Measurements from ENCODE around the gene ICA1. TPM values are rescaled to one million over a fixed set of nuclear protein-coding genes. Genes with fewer than 3 reads are reported as not detected.
"Not testable (repeated sequence)": the region's sequence is repeated elsewhere in the genome, so short reads cannot be mapped to it uniquely, and the experiment has no call there.

ICA1 gene
- total RNA-seq, 2 experiments from 2014 or later = 0.62 to 0.96 TPM

DNA sequence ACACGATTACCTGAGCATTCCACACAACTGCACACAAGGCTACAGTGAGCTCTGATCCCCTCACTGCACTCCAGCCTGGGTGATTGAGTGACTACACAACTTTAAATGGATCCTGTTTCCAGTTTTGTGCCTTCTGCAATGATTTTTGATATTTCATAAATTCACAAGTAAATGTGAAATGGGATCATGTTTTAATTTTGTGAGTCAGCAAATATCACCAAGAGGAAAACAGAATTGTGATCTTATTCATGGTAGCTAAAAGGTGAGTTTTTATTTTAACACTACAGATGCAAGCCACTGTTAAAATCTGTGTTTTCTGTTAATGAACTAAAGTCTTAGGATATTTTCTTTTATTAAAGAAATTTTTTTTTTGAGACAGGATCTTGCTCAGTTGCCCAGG lies 11.4 kb downstream of the ICA1 start:
- H3K9me3 Mint-ChIP-seq = no peaks in the 10 kb centered on the region
- H3K27ac Mint-ChIP-seq = no peak overlapping the region
- no peaks in the 10 kb centered on the region for H3K36me3 Mint-ChIP-seq
- no peaks in the 10 kb centered on the region for H3K4me1 Mint-ChIP-seq
- peaks cover 12% of the 10 kb centered on the region for H3K27me3 Mint-ChIP-seq
- no peak overlapping the region for H3K4me3 Mint-ChIP-seq
- DNase-seq = no peak

DNA sequence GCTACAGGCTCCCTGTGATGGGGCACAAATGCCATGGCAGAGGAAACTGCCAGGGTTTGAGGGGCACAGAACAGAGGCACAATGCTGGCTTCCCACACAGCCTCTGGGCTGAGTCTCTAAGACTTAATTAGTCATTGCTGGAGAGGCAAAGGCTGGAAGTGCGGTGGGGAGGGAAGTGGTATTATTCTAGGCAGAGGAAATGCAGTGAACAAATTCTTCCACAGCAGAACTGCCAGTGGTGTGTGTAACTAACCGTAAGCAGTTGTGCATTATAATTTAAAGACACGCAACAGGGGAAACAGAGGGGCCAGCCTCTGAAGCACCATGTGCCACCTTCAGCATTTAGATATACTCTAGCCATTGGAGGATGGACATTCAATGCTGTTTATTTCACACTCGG lies 12.8 kb downstream of the ICA1 start:
- H3K4me3 Mint-ChIP-seq = no peak overlapping the region
- H3K9me3 Mint-ChIP-seq = no peaks in the 10 kb centered on the region
- H3K27ac Mint-ChIP-seq = no peak overlapping the region
- H3K4me1 Mint-ChIP-seq = no peaks in the 10 kb centered on the region
- DNase-seq = no peak
- peaks cover 8% of the 10 kb centered on the region for H3K27me3 Mint-ChIP-seq
- H3K36me3 Mint-ChIP-seq = peaks cover 3% of the 10 kb centered on the region

DNA sequence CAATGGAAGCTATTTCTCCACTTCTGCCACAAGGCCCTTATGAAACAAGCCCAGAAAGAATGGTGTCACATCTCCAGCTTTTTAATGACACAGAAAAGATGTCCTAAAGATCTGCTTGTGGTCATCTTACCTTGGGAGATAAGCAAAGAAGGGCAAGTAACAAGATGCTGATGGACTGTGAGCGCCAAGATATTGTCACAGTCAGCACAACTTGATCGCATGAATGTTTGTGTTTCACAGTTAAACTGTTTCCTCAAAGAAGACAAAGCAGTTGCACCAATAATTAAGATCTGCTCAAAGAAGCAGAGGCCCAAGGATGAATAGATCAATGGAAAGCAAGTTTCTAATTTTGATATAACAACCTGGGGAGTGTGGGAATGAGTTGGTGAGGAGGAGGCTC lies 15.9 kb downstream of the ICA1 start:
- Mint-ChIP-seq H3K9me3 (peaks cover 14% of the 10 kb centered on the region), H3K4me1 (no peaks in the 10 kb centered on the region), H3K4me3 (no peak overlapping the region), H3K27me3 (peaks cover 7% of the 10 kb centered on the region), H3K36me3 (peaks cover 3% of the 10 kb centered on the region), H3K27ac (no peak overlapping the region)
- DNase-seq = no peak

DNA sequence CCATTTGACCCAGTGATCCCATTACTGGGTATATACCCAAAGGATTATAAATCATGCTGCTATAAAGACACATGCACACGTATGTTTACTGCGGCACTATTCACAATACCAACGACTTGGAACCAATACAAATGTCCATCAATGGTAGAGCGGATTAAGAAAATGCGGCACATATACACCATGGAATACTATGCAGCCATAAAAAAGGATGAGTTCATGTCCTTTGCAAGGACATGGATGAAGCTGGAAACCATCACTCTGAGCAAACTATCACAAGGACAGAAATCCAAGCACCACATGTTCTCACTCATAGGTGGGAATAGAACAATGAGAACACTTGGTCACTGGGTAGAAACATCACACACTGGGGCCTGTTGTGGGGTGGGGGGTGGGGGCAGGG lies 16.9 kb downstream of the ICA1 start:
- not testable (repeated sequence) for H3K27me3 Mint-ChIP-seq, H3K27ac Mint-ChIP-seq, DNase-seq, H3K4me1 Mint-ChIP-seq, H3K36me3 Mint-ChIP-seq, H3K4me3 Mint-ChIP-seq
- peaks cover 17% of the 10 kb centered on the region for H3K9me3 Mint-ChIP-seq

DNA sequence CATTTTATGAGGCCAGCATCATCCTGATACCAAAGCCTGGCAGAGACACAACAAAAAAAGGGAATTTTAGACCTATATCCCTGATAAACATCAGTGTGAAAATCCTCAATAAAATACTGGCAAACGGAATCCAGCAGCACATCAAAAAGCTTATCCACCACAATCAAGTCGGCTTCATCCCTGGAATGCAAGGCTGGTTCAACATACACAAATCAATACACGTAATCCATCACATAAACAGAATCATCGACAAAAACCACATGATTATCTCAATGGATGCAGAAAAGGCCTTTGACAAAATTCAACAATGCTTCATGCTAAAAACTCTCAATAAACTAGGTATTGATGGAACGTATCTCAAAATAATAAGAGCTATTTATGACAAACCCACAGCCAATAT lies 18.9 kb downstream of the ICA1 start:
- H3K4me3 Mint-ChIP-seq, H3K36me3 Mint-ChIP-seq, DNase-seq, H3K4me1 Mint-ChIP-seq, H3K27ac Mint-ChIP-seq: not testable (repeated sequence)
- Mint-ChIP-seq H3K9me3 (peaks cover 17% of the 10 kb centered on the region), H3K27me3 (peaks cover 11% of the 10 kb centered on the region)

DNA sequence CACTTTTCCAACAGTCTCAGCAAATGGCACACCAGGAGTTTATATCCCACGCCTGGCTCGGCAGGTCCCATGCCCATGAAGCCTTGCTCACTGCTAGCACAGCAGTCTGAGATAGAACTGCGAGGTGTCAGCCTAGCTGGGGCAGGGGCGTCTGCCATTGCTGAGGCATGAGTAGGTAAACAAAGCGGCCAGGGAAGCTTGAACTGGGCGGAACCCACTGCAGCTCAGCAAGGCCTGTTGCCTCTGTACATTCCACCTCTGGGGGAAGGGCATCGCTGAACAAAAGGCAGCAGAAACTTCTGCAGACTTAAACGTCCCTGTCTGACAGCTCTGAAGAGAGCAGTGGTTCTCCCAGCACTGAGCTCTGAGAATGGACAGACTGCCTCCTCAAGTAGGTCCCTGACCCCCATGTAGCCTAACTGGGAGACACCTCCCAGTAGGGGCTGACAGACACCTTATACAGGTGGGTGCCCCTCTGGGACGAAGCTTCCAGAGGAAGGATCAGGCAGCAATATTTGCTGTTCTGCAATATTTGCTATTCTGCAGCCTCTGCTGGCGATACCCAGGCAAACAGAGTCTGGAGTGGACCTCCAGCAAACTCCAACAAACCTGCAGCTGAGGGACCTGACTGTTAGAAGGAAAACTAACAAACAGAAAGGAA lies 22.1 kb downstream of the ICA1 start:
- H3K9me3 Mint-ChIP-seq = peaks cover 17% of the 10 kb centered on the region
- H3K27ac Mint-ChIP-seq, H3K36me3 Mint-ChIP-seq, H3K4me3 Mint-ChIP-seq, H3K4me1 Mint-ChIP-seq, DNase-seq: not testable (repeated sequence)
- peaks cover 11% of the 10 kb centered on the region for H3K27me3 Mint-ChIP-seq

DNA sequence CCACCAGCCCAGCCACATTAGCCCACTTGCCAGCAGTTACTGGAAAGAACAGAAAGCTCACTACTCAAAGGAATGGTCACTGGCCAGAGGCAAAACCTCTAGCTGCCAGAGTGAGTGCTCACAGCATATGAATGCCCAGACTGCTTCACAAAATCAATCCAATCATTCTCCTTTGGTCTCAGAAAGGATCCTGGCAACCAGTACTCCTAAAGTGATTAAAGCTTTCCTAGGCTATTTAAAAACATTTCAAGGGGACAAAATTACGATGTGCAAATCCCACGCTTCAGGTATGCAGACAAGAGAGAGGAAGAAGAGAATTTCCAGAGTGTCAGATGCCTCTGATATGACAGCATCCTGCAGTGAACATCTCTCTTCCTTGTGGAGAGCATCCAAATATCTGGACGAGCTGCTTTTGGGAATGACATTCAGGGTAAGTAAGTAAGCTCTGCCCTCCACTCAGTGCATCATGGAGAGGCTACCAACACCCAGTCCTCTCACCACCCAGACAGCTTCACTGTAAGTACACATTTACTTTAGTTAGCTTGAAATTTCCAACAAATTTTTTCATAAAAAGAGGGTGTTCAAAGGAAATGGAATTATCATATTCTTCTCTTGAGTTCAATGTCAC lies 25.1 kb downstream of the ICA1 start:
- Mint-ChIP-seq H3K27ac (no peak overlapping the region), H3K4me3 (no peak overlapping the region), H3K9me3 (peaks cover 3% of the 10 kb centered on the region), H3K36me3 (no peaks in the 10 kb centered on the region), H3K4me1 (no peaks in the 10 kb centered on the region), H3K27me3 (peaks cover 11% of the 10 kb centered on the region)
- no peak for DNase-seq

DNA sequence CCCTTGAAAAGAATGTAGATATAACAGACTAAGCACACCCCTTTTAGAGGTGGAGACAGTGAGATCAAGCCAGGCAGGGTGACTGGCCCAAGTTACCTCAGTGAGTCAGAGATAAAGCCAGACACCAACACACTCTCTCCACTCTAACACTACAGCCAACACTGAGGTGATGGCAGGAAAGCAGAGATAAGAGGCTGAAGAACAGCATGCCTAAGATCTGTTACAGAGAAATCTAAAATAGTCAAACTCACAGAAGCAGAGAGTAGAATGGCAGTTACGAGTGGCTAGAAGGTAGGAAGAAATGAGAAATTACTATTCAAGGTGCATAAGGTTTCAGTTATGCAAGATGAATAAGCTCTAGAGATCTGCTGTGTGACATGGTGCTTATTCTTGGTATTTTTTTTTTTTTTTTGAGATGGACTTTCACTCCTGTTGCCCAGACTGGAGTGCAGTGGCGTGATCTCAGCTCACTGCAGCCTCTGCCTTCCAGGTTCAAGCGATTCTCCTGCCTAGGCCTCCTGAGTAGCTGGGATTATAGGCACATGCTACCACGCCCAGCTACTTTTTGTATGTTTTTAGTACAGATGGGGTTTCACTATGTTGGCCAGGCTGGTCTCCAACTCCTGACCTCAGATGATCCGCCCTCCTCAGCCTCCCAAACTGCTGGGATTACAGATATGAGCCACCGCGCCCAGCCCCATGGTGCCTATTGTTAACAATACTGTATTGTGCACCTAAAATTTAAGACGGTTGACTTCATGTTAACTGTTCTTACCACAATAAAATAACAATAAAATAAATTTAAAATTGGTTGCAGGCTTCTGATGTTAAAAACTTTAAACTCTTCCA lies 28.7 kb downstream of the ICA1 start:
- Mint-ChIP-seq H3K36me3 (no peaks in the 10 kb centered on the region), H3K9me3 (no peaks in the 10 kb centered on the region), H3K27me3 (peaks cover 1% of the 10 kb centered on the region), H3K4me1 (no peaks in the 10 kb centered on the region), H3K27ac (no peak overlapping the region), H3K4me3 (no peak overlapping the region)
- DNase-seq = no peak

DNA sequence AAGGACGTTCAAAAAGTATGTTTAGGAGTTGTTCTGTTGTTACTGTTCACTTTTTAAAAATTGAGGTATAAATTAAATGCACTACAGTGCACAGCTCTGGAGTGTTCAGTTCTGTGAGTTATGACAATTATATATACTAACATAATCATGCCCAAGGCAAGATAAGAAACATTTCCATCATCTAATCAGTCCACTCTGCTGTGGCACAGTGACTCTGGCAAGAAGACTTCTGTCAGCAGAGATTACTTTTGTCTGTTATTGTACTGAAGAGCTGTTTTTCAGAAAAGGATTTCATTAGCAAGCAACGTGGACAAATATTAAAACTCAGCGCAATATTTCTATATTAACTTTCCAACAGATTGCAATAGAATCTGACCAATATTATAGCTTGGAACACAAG lies 32.0 kb downstream of the ICA1 start:
- Mint-ChIP-seq H3K4me3 (no peak overlapping the region), H3K27ac (no peak overlapping the region), H3K27me3 (peaks cover 12% of the 10 kb centered on the region), H3K36me3 (no peaks in the 10 kb centered on the region), H3K4me1 (peaks cover 2% of the 10 kb centered on the region), H3K9me3 (no peaks in the 10 kb centered on the region)
- DNase-seq = no peak

DNA sequence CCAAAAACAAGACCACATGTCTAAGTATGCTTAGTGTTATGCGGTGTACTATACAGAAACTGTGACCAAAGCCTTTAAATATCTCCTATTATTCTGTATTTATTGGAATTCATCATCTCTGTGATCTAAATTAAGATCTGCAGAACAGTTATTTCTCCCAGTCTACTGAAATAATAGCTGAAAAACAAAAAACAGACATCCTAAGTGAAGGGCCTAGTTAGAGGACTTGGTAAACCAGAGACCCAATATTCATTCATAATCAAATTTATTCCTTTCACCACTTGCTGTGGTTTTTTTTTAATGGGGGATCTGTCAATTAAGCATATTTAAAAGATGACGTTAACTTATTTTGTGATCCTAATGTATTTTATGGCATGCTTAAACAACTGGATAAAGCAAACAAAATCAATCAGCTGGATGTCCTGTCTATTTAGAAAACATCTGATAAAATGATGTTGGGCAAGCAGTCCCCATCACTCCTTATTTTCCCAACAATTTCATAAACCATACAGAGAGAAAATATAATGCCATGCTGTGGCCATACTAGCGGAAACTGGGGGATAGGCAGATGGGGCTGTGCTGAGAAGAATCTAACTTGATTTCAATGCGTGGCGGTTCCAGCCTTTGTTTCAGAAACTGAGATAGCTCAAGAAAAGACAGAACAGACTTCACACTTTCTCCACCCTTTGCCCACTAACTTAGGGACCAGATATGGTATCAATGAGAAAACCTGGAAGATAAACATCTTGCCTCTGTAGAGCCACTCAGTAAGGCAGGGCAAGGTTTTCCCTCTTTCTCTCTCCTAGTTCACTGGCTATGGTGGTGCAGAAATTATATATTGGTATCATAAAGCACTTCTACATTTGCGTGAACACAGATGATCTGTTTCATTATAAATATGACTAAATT lies 32.9 kb downstream of the ICA1 start:
- Mint-ChIP-seq H3K4me1 (peaks cover 2% of the 10 kb centered on the region), H3K27ac (no peak overlapping the region), H3K27me3 (peaks cover 12% of the 10 kb centered on the region), H3K4me3 (no peak overlapping the region), H3K9me3 (no peaks in the 10 kb centered on the region), H3K36me3 (no peaks in the 10 kb centered on the region)
- DNase-seq = no peak

DNA sequence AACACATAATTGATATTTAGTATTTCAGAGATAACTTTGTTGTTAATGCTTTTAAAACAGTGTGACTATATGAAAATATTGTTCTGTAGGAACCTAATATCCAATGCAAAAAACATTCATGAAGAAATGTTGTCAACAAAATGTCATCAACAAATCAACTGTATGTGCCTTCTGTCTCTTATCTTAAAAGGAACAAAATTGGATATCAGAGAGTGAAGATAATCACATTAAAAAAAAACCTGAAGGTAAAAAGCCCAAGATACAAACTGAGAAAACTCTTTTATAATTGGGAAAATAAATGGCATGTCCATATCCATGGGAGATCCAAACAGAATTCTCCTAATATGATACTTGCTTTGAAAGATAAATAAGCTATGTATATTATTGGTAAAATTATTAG lies 33.9 kb downstream of the ICA1 start:
- Mint-ChIP-seq H3K4me1 (peaks cover 2% of the 10 kb centered on the region), H3K9me3 (no peaks in the 10 kb centered on the region), H3K4me3 (no peak overlapping the region), H3K36me3 (no peaks in the 10 kb centered on the region), H3K27me3 (peaks cover 12% of the 10 kb centered on the region), H3K27ac (no peak overlapping the region)
- no peak for DNase-seq

DNA sequence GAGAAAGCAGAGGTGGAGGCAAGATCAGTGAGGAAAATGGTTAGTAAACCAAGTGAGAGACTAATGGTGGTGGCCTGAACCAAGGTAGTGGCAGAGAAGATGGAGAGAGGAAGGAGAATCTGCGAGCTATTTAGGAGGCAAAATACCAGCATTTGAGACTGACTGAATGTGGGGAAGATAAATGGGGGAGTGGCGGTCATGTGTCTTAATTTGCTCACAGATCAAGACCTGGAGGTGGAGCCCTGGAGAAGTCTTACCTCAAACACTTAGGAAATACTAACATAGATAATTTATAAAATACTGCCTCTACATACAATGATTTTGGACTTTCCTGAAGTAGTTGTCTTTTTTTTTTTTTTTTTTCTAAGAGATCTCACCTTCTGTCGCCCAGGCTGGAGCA lies 34.7 kb downstream of the ICA1 start:
- H3K4me3 Mint-ChIP-seq = no peak overlapping the region
- H3K27me3 Mint-ChIP-seq = peaks cover 12% of the 10 kb centered on the region
- H3K27ac Mint-ChIP-seq = no peak overlapping the region
- peaks cover 2% of the 10 kb centered on the region for H3K4me1 Mint-ChIP-seq
- DNase-seq = no peak
- H3K9me3 Mint-ChIP-seq = no peaks in the 10 kb centered on the region
- H3K36me3 Mint-ChIP-seq = no peaks in the 10 kb centered on the region

DNA sequence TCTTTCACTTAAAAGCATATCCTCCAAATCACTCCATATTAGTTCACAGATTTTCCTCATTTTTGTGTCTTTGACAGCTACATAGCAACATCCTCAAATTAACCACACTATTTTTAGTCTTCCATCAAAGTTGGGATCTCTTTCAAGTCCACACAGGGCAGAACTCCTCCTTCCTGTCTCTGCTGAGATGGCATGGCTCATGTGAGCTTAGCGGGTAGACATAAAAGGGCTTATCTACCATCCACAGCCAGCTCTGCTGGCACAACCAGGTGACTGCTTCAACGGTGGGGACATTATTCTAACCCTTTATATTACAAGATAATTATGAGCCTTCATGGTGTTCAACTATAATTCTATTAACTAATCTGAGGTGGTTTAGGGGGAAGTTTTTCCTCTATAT lies 35.5 kb downstream of the ICA1 start:
- no peaks in the 10 kb centered on the region for H3K36me3 Mint-ChIP-seq
- H3K9me3 Mint-ChIP-seq = no peaks in the 10 kb centered on the region
- H3K4me1 Mint-ChIP-seq = peaks cover 2% of the 10 kb centered on the region
- no peak overlapping the region for H3K4me3 Mint-ChIP-seq
- H3K27ac Mint-ChIP-seq = no peak overlapping the region
- no peak for DNase-seq
- peaks cover 12% of the 10 kb centered on the region for H3K27me3 Mint-ChIP-seq

DNA sequence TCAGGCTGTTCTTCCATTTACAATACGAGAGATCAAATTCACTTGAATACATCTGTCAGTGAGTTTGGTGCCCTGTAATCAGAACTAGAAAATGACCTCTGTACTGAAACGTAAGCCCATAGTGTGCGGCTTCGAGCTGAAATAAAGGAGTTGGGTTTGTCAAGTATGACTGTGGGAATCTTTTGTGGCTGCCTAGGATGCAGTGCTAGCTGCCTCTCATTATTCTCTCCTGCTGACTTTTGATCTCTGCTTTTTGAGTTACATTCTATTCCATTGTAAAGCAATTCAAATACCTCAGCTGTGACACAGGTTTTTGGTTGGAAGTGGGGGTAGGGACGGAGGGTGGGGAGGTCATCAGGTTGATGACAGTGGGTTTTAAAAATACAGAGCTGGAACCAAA lies 40.4 kb downstream of the ICA1 start:
- Mint-ChIP-seq H3K4me1 (peaks cover 5% of the 10 kb centered on the region), H3K9me3 (no peaks in the 10 kb centered on the region), H3K27ac (no peak overlapping the region), H3K27me3 (peaks cover 4% of the 10 kb centered on the region), H3K36me3 (no peaks in the 10 kb centered on the region), H3K4me3 (no peak overlapping the region)
- no peak for DNase-seq

DNA sequence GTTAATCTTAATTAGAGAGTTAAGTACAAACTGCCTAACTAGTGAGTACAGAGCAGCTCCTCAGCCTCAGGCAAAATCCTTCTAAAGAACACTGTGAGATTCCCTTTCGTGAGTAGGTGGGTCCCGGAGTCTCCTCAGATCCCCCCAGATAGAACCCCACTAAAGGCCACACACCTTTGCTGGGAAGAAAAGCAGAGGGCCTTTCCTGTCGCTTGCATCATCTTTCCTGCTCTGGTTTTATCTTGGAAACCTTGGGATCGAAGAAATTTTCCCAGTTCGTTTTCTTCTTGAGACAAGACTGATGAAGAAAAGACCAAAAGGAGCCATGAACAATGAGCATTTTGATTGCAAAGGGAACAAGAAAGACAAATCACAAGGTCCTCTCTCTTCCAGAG lies 40.9 kb downstream of the ICA1 start:
- Mint-ChIP-seq H3K27ac (no peak overlapping the region), H3K27me3 (peaks cover 2% of the 10 kb centered on the region), H3K9me3 (no peaks in the 10 kb centered on the region), H3K36me3 (no peaks in the 10 kb centered on the region), H3K4me3 (no peak overlapping the region), H3K4me1 (peaks cover 3% of the 10 kb centered on the region)
- DNase-seq = no peak
